SK-N-SH (cell line): Measurements from ENCODE around the gene SRSF10. TPM values are rescaled to one million over a fixed set of nuclear protein-coding genes. Genes with fewer than 3 reads are reported as not detected.
A peak's percentile ranks its signal among the peaks of the same experiment; 100 is the strongest.

Experiments
- CTCF ChIA-PET: fragments of 300-600, 350-600 bp; formaldehyde crosslinking; extraction: SDS; loops from one replicate; lab custom pipeline; 2021; lab: Yijun Ruan, JAX
- POLR2A ChIA-PET: fragments of 350-600 bp; sonication (Branson Sonifier 250); formaldehyde crosslinking; extraction: SDS; loops from one replicate; lab custom pipeline; 2020; ENCODE audit warnings: antibody characterized with exemption, inconsistent platforms; lab: Yijun Ruan, JAX
- DNase-seq: peaks from one replicate; pipeline ENCODE4 v3.0.0; 2012
- H2AFZ ChIP-seq: fragments of 200-600 bp; sonication (generic); 2 replicates; pipeline ENCODE4 v1.8.1; 2016; ENCODE audit warnings: antibody characterized with exemption, mild to moderate bottlenecking, low read depth
- H3F3A ChIP-seq: fragments of 200-600 bp; sonication (generic); replicated peaks from 2 replicates; pipeline ENCODE3; 2016; ENCODE audit warnings: antibody characterized with exemption, mild to moderate bottlenecking; ENCODE audit not compliant: insufficient read depth
- H3K27ac ChIP-seq, 2 experiments: fragments of 200-500 bp in 1 of 2; fragments of 200-600 bp in 1 of 2; sonication (Bioruptor generic) in 1 of 2; sonication (generic), shearing (Covaris generic) in 1 of 2; 2 replicates each; pipeline versions ENCODE4 v1.5.1 to v1.6.1; 2014 to 2016; ENCODE audit warnings: low read depth in 2 of 2, inconsistent platforms in 1 of 2, low read length in 1 of 2, mild to moderate bottlenecking in 1 of 2, mixed read lengths in 1 of 2
- H3K27me3 ChIP-seq: fragments of 200-600 bp; sonication (generic), shearing (Covaris generic); 2 replicates; pipeline ENCODE4 v1.6.1; 2016; ENCODE audit warnings: mixed run types; ENCODE audit not compliant: insufficient read depth
- H3K36me3 ChIP-seq, 2 experiments: fragments of 200-500 bp in 1 of 2; fragments of 200-600 bp in 1 of 2; sonication (Bioruptor generic) in 1 of 2; sonication (generic) in 1 of 2; replicated peaks in 1 of 2; 2 replicates each; pipeline versions ENCODE3 to v1.5.1; 2014 to 2016; ENCODE audit warnings: low read length in 1 of 2, mild to moderate bottlenecking in 1 of 2; ENCODE audit not compliant: insufficient read depth in 2 of 2, control insufficient read depth in 1 of 2
- H3K4me1 ChIP-seq, 2 experiments: fragments of 200-500 bp in 1 of 2; fragments of 200-600 bp in 1 of 2; sonication (Bioruptor generic) in 1 of 2; sonication (generic), shearing (Covaris generic) in 1 of 2; 2 replicates each; pipeline versions ENCODE4 v1.5.1 to v1.6.1; 2014 to 2016; ENCODE audit warnings: low read depth in 1 of 2, low read length in 1 of 2, mixed run types in 1 of 2; ENCODE audit not compliant: insufficient read depth in 2 of 2, control insufficient read depth in 1 of 2
- H3K4me2 ChIP-seq: fragments of 200-600 bp; sonication (generic), shearing (Covaris generic); 2 replicates; pipeline ENCODE4 v1.6.1; 2017; ENCODE audit warnings: mixed run types
- H3K4me3 ChIP-seq, 2 experiments: fragments of 200-500 bp in 1 of 2; fragments of 200-600 bp in 1 of 2; sonication (Bioruptor generic) in 1 of 2; sonication (generic), shearing (Covaris generic) in 1 of 2; 2 replicates each; pipeline versions ENCODE4 v1.5.1 to v1.8.1; 2014 to 2016; ENCODE audit warnings: low read depth in 2 of 2, inconsistent platforms in 1 of 2, low read length in 1 of 2, mild to moderate bottlenecking in 1 of 2, mixed read lengths in 1 of 2, moderate library complexity in 1 of 2
- H3K79me2 ChIP-seq: fragments of 200-600 bp; sonication (generic); 2 replicates; pipeline ENCODE4 v1.8.1; 2017; ENCODE audit warnings: mild to moderate bottlenecking; ENCODE audit not compliant: insufficient read depth
- H3K9ac ChIP-seq: fragments of 200-600 bp; sonication (generic); 2 replicates; pipeline ENCODE4 v1.6.1; 2017; ENCODE audit warnings: mixed run types
- H3K9me2 ChIP-seq: fragments of 200-600 bp; sonication (generic); 2 replicates; pipeline ENCODE4 v1.6.1; 2017; ENCODE audit warnings: mixed run types
- H3K9me3 ChIP-seq: fragments of 200-600 bp; sonication (generic); 2 replicates; pipeline ENCODE4 v1.6.1; 2017; ENCODE audit warnings: mixed run types, mild to moderate bottlenecking, moderate library complexity
- H4K20me1 ChIP-seq: fragments of 200-600 bp; sonication (generic); 2 replicates; pipeline ENCODE4 v1.6.1; 2017; ENCODE audit warnings: mild to moderate bottlenecking, mixed run types; ENCODE audit not compliant: insufficient read depth
- ELF1 ChIP-seq: IDR thresholded peaks from 2 replicates; pipeline ENCODE4 v1.4.0; 2012
- EP300 ChIP-seq, 2 experiments: IDR thresholded peaks; 2 replicates each; pipeline versions ENCODE4 v1.4.0 to v1.6.1; 2012; ENCODE audit warnings: borderline replicate concordance in 1 of 2, low read depth in 1 of 2, low read length in 1 of 2
- FOXJ3 ChIP-seq: sonication (generic); formaldehyde crosslinking; IDR thresholded peaks from 2 replicates; pipeline ENCODE4 v1.5.1; 2020; ENCODE audit warnings: mild to moderate bottlenecking, missing genetic modification reagents
- FOXM1 ChIP-seq: IDR thresholded peaks from 2 replicates; pipeline ENCODE4 v1.4.0; 2012; ENCODE audit warnings: low read depth, mild to moderate bottlenecking
- MAX ChIP-seq: IDR thresholded peaks from 2 replicates; pipeline ENCODE4 v1.4.0; 2012; ENCODE audit warnings: low read depth
- RAD21 ChIP-seq: IDR thresholded peaks from 2 replicates; pipeline ENCODE4 v1.6.1; 2012; ENCODE audit warnings: mild to moderate bottlenecking, low read length
- TAF1 ChIP-seq: IDR thresholded peaks from 2 replicates; pipeline ENCODE4 v1.6.1; 2012; ENCODE audit warnings: low read depth, mild to moderate bottlenecking, low read length, moderate library complexity, borderline replicate concordance
- WGBS: methylation state at CpG from one replicate; pipeline ENCODE4 v1.1.6; 2017; ENCODE audit warnings: low lambda C conversion rate; 5-methylcytosine and 5-hydroxymethylcytosine counted together
- polyA plus RNA-seq, 3 experiments: library from polyadenylated mRNA; depleted of rRNA; stranded (reverse); fragments of >200 nt; gene quantifications; 2 replicates each; pipeline ENCODE4 v1.2.3, GENCODE V29; 2012

Gene SRSF10
- polyA plus RNA-seq, 1 of the 3 experiments (the other 2 are of a cell fraction) = 79.8 TPM

GRCh38 chr1:23930861-23931490 lies 49.2 kb downstream of the SRSF10 start:
- no peaks in the 10 kb centered on the region for H3F3A ChIP-seq
- no peaks in the 10 kb centered on the region for H3K9me2 ChIP-seq
- no peaks in the 10 kb centered on the region for H4K20me1 ChIP-seq
- H3K4me3 ChIP-seq = no peak overlapping the region
- peak overlapping the region; percentile 81 for H2AFZ ChIP-seq
- H3K79me2 ChIP-seq = no peaks in the 10 kb centered on the region
- H3K27me3 ChIP-seq = no peaks in the 10 kb centered on the region
- no peak overlapping the region; a peak in 2 of 4 replicates for H3K27ac ChIP-seq
- peaks cover 0 to 8% of the 10 kb centered on the region in 2 experiments; a peak in 1 of 4 replicates for H3K4me1 ChIP-seq
- H3K9ac ChIP-seq = no peak overlapping the region
- H3K9me3 ChIP-seq = no peaks in the 10 kb centered on the region
- POLR2A ChIA-PET = interaction anchor here (1.1 kb wide), 1 partner anchor 33 kb away, joined by 3 read pairs; no protein-coding TSS in a partner anchor
- WGBS = 51% methylated on average over 11 of the region's 11 CpGs
- no peaks in the 10 kb centered on the region for H3K36me3 ChIP-seq
- no peak overlapping the region for H3K4me2 ChIP-seq
- DNase-seq = no peak
- TF ChIP-seq FOXJ3 (CRISPR knock-in tag) (no peak), RAD21 (no peak), EP300 (IDR thresholded peaks at IDR 0.05; ENCODE audit: borderline replicate concordance in 1 of 2, low read depth in 1 of 2, low read length in 1 of 2) (no peak)
- CTCF ChIA-PET = interaction anchor here (0.8 to 0.9 kb wide), 2 partner anchors 14 to 122 kb away, joined by 3 to 4 read pairs; no protein-coding TSS in a partner anchor

- H3K9me2 ChIP-seq = no peaks in the 10 kb centered on the region
- no peak overlapping the region for H3K9ac ChIP-seq
- CTCF ChIA-PET = interaction anchor here (0.8 kb wide), 1 partner anchor 14 kb away, joined by 4 read pairs; no protein-coding TSS in a partner anchor
- 96% methylated on average over 5 of the region's 5 CpGs for WGBS
- H3K27ac ChIP-seq = no peak overlapping the region
- H3K4me1 ChIP-seq = peaks cover 0 to 8% of the 10 kb centered on the region in 2 experiments; a peak in 1 of 4 replicates
- TF ChIP-seq ELF1 (no peak), MAX (no peak)
- TF ChIP-seq, all 33 proteins: peak for 0
- no peak for DNase-seq
- POLR2A ChIA-PET = no interaction called here
- Histone ChIP-seq H3K4me2 (no peak overlapping the region), H4K20me1 (no peaks in the 10 kb centered on the region), H3K9me3 (no peaks in the 10 kb centered on the region), H3K4me3 (no peak overlapping the region), H3K36me3 (no peaks in the 10 kb centered on the region), H2AFZ (no peak overlapping the region), H3F3A (no peaks in the 10 kb centered on the region), H3K79me2 (no peaks in the 10 kb centered on the region), H3K27me3 (no peaks in the 10 kb centered on the region)
Observed at GRCh38 chr1:23930270-23930669, 49.9 kb downstream of the SRSF10 start.

- H3K79me2 ChIP-seq = no peaks in the 10 kb centered on the region
- H3K9ac ChIP-seq = no peak overlapping the region
- H3K9me3 ChIP-seq = no peaks in the 10 kb centered on the region
- CTCF ChIA-PET = interaction anchor here (1.0 to 1.5 kb wide), 2 partner anchors 12 to 61 kb away, joined by 3 to 7 read pairs; partner anchors contain the start of gene FUCA1
- no peaks in the 10 kb centered on the region for H4K20me1 ChIP-seq
- no peaks in the 10 kb centered on the region for H3K27me3 ChIP-seq
- H3K27ac ChIP-seq = no peak overlapping the region
- H2AFZ ChIP-seq = no peak overlapping the region
- peaks cover 0 to 8% of the 10 kb centered on the region in 2 experiments; a peak in 1 of 4 replicates for H3K4me1 ChIP-seq
- H3K36me3 ChIP-seq = no peaks in the 10 kb centered on the region
- H3F3A ChIP-seq = no peaks in the 10 kb centered on the region
- WGBS = 75% methylated on average over 4 of the region's 4 CpGs
- no peak for DNase-seq
- H3K4me2 ChIP-seq = no peak overlapping the region
- TF ChIP-seq MAX (no peak), TAF1 (no peak), FOXM1 (no peak), RAD21 (no peak), ELF1 (no peak)
- TF ChIP-seq, all 33 proteins: peak for 0
- Histone ChIP-seq H3K4me3 (no peak overlapping the region), H3K9me2 (no peaks in the 10 kb centered on the region)
- POLR2A ChIA-PET = no interaction called here
Observed at GRCh38 chr1:23928789-23929188, 51.3 kb downstream of the SRSF10 start.
